RPMI7951 (cell line): ENCODE results near the gene TM4SF1. TPM values are rescaled to one million over a fixed set of nuclear protein-coding genes. Genes with fewer than 3 reads are reported as not detected.
"Not testable (repeated sequence)": the region's sequence is repeated elsewhere in the genome, so short reads cannot be mapped to it uniquely, and the experiment has no call there.

Source experiments
- DNase-seq: peaks from one replicate; pipeline ENCODE4 v3.0.0-alpha.2; 2012; ENCODE audit warnings: low read depth
- total RNA-seq: library from RNA; depleted of rRNA; stranded (reverse); fragments of >200 nt; shearing (Covaris generic); gene quantifications from 2 replicates; pipeline ENCODE4 v1.2.3, GENCODE V29; 2014

Gene TM4SF1
- total RNA-seq, 1 experiment from 2014 or later = 94.1 TPM

DNA sequence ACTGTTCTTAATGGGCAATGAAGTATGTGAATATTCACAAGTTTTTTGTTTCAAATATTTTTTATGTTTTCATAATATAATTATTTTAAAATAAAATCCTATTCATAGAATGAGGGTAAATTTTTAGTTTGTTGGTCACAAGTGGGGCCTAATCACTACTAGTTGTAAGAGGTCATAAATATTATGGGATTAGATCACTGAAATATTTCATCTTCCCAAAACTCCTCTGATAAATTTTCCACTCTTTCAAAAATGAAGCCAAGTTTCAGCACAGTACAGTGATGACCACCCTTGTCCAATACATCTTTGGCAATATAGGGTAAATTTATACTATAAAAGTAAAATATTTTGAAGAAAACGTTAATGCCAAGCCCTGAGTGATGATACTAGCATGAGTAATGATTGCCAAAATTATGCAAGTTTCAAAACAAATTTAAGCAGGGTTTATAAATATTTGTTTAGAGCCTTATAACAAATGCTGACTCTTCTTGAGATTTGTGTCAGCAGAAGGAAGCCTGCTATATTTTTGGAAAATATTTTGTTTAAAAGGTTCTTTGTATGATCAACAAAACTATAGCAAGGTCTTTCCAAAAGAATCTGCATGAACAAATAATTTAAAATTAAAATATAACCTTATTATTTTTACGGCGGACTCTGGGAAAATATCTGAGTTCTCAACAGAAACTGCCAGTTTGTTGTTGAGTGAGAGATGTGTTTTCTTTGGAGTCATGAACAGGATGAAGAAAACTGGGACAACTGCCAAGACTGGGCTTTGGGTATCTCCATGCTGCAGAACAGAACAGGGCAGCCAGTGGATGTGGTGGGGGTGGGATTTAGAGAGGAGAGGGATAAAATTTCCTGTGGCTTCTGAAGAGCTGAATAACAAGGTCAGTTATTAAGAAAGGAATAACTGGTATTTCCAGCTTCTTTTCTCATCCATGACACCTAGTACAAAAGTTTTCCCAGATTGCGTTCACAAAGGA is 17.9 kb upstream of the TM4SF1 start:
- DNase-seq = peak; percentile 61

DNA sequence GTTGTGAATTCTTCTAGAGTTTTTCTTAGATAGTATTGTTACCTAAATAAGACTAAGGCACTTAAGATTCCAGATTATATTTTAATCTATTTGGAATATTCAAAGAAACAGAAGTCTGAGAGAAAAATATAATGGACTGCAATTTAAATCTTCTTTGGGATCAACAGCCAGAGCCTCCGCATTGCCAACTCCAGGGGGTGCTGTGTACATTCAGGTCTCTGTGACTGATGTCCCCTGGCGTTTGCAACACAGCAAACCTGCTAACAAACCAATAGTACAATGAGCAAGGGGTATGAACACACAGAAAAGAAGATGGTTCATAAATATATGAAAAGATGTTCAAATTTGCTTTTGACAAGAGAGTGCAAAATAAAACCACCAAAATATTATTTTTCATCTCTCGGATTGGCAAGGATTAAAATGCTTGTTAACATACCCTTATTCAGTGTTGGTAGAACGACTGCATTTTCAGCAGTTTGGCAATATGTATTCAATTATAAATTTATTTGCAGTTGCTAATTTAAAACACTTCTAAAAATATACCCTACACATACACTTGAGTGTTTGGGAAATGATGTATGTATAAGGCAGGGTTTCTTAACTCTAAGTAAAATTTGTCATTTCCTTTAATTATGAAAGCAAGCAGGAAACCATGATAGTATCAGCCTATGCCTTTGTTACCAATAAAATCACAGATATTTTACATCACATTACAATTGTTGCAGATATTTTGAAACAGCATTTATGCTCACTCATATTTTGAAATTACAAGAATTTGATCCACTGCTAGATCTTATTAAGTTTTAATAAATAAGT is 16.1 kb upstream of the TM4SF1 start:
- peak; percentile 74 for DNase-seq

DNA sequence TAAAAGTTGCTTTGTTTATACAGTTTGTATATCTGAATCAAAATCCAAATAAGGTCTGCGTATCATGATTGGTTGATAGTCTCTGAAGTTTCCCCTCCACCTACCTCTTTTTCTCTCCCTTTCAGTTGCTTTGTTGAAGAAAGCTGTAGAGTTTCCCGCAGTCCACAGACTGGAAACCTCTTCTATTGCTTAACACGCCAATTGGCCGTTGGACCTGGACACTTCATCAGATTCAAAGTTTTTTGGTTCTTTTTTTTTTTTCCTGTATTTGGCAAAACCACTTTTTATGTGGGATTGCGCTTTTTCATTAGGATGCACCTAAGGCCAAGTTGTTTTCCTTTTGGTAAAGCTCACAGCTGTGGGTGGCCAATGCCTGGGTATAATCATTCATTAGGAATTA is 14.5 kb upstream of the TM4SF1 start:
- DNase-seq = no peak

DNA sequence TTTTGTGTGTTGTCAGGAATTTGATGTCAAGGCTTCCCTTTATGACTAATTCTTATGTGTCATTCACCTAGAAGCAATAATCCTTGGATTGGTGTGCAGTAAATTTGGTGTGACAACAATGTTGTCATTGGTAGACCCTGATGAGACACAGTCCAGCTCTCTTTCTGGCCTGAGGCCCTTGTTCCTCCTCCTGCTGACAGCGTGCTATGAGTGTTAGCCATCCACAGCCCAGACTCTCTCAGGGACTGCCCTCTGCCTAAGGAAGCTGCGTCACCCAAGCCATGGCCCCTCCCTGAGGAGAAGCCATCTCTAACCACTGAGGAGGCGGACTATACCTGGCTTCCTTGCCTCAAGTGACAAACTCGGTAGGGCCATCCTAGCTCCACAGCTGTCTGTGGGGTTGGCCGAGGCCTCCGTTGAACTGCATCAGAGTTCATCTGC is 13.3 kb upstream of the TM4SF1 start:
- DNase-seq = peak; percentile 93

DNA sequence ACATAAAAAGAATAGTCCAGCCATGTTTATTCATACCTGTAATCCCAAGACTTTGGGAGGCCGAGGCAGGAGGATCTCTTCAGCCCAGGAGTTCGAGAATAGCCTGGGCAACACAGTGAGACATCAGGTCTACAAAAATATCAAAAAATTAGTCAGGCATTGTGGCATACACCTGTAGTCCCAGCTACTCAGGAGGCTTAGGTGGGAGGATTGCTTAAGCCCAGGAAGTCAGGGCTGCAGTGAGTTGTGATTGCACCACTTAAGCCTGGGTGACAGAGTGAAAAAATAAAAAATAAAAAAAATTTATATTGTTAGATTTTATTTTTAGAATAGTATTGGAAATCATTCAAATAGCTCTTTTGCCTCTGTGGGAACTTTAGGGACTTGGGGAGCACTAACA is 12.8 kb upstream of the TM4SF1 start:
- no peak for DNase-seq

DNA sequence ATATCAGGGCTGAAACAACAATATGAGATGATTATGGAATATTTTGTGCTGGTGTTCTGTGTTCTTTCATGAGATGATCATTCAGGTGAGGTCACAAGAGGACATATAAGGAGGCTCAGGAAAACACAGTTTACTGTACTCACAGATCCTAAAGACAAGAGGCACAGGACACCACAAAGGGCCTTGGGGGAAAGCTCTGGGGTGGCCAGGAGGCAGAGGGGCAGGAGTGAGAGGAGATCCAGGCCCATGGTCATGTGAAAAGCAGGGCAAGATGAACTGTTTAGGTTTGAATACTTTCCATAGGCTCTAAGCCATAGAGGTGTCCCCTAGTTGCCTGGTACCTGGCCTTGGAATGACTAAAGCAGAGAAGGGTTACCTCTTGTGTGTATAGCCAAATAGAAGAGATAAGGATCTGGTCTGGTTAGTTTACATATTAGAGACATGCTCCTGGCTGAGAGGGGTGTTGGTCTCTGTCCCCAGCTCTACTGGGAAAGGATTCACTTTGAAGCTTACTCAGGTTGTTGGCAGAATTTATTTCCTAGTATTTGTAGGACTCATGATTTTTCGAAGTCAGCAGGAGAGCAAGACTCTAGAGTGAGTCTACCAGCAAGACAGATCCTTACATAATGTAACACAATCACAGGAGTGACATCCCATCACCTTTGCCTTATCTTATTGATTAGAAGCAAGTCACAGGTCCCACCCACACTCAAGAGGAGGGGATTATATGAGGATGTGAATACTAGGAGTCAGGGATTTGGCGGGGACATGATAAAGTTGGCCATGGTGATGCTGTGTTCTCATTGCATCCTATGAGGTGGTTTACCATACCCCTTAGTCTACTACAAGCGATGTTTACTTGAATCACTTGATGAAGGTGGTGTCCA is 11.3 kb upstream of the TM4SF1 start:
- no peak for DNase-seq

DNA sequence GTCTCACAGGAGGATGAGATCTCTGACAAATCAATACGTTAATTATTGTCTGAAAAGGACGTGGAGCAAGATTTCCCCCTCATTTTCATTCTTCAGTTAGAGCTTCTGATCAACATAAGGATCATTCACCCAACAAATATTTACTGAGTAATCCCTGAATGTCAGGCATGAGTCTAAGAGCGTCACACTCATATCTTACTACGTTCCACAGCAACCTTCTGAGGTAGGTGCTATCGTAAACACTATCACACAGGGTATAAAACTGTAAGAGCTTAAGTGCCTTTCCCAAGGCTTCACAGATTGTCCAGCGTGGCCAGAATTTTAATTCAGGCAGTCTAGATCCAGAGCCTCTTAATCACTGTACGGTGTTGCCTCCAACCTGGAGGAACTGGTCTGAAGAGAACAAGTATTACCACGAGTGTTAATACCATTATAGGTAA is 10.6 kb upstream of the TM4SF1 start:
- DNase-seq = no peak

DNA sequence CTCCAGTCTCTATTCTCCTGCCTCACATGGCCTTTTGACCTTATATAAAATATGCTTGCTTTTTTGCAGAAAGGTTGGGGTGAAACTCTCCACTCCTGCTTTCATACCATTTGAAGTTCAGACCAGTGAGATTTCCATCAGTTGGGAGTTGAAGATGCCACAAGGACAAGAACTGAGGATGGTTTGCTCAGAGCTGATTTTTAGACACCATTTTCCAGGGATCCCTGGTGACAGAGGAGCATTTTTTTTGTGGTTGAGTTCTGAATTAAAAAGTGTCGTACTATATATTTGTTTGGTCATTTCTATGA is 8.8 kb upstream of the TM4SF1 start:
- no peak for DNase-seq

DNA sequence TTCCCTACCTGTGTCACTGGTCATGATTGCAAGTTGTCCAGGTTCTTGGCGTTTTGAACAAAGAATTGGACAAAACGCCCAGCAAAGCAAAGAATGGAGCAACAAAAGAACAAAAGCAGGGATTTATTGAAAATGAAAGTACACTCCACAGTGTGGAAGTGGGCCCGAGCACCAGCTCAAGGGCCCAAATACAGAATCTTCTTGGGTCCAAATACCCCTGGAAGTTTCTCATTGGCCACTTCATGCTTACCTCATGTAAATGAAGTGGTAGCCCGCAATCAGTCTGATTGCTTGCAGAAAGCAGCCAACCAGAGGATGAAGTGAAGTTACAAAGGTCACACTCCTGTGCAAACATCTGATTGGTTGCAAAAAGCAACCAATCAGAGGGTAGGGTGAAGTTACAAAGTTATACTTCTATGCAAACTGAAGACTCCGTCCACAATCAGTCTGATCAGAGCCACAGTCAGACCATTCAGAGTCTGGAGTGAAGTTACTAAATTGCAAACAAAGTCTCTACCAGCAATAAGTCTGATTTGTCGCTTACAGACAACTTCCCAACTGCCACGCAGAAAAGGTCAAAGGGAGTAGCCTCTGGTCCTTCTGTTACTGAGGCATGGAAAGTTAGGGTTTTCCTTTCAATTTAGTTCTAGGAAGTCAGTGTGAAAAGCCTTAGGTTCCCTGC is 8.3 kb upstream of the TM4SF1 start:
- DNase-seq = no peak

DNA sequence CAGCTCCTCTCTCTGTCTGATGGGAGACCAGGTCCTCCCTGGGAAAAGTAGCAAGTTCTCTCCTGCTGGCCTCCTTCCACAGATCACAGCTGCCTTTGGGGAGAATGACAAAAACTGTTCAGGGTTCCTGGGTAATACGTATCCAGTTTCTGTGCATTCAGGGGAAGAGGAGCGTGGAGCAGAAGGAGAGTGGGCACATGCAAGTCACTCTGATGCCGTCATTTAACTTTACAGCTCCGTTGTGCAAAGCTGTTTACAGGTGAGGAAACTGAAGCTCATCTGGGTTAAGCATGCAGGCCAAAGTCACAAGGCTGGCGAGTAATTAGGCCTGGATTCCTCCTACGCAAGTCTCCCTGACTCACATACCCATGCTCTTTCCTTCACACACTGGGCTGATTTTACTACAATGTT is 7.5 kb upstream of the TM4SF1 start:
- peak; percentile 69 for DNase-seq

DNA sequence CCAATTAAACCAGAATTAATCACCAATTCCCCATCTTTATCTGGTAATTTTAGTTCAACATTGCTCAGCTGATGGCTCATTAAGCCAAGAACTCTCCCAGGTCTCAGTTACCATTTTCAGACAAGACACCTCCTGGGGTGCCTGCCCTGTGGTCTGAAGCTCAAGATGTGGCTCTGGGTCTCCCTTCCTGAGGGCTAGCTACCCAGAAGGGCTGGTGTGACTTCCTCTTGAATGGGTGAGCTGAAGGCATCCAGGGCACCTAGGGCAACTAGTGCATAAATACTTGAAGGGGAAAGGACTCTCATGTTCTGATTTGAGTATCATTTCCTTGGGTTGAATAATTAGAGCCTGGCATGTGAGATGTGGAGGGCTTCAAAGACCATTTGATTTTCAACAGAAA is 6.7 kb upstream of the TM4SF1 start:
- DNase-seq = no peak

DNA sequence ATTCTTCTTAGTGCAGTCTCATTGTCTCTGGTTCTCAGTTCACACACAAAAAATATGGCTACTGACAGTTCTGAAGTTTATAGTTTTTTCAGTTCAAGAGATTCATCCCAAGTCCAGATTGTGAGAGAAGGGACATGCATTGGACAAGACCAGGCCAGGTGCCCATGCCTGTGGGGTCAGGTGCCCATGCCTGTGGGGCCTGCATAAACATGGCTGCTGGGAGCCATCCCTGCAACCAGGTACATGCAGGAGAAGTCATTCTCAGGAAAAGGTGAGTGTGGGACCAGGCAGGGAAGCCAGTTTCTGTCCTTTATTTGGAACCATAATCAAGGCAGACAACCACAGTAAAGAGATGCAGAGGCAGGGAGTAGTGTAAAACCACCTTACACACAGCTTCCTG is 6.3 kb upstream of the TM4SF1 start:
- no peak for DNase-seq

DNA sequence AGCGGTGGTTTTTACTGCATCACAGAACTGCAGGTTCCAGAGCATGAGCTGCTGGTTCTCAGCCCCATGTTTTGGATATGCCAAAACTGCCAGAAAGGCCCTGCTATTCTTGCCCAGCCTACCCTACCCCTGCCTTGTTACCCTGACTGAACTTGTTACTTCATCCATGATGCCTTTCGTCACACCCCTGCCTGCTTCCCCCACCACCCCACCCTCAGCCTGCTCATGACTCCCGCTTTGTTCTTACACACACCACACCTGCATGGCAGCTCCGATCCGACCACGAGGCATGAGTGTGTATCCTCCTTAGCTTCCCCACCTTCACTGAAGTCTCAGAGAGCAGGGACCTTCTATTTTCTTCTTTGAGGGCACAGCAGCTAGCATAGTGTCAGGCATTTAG is 5.1 kb upstream of the TM4SF1 start:
- no peak for DNase-seq

DNA sequence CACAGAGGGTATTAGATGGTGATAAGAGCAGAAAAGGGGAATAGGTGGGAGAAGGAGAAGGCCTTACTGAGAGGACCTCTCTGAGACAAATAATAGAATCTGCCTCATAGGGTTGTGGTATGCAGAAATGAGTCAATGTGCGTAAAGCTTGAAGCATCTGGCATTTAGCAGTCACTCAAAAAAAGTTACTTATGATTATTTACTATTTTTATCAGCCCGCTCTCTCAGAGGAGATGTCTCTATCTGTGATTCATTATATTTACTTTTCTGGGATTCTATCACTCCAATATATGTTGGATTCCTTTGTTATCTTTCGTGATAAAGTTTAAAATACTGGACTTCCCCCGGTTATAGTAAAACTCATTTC is 4.6 kb upstream of the TM4SF1 start:
- peak; percentile 56 for DNase-seq

DNA sequence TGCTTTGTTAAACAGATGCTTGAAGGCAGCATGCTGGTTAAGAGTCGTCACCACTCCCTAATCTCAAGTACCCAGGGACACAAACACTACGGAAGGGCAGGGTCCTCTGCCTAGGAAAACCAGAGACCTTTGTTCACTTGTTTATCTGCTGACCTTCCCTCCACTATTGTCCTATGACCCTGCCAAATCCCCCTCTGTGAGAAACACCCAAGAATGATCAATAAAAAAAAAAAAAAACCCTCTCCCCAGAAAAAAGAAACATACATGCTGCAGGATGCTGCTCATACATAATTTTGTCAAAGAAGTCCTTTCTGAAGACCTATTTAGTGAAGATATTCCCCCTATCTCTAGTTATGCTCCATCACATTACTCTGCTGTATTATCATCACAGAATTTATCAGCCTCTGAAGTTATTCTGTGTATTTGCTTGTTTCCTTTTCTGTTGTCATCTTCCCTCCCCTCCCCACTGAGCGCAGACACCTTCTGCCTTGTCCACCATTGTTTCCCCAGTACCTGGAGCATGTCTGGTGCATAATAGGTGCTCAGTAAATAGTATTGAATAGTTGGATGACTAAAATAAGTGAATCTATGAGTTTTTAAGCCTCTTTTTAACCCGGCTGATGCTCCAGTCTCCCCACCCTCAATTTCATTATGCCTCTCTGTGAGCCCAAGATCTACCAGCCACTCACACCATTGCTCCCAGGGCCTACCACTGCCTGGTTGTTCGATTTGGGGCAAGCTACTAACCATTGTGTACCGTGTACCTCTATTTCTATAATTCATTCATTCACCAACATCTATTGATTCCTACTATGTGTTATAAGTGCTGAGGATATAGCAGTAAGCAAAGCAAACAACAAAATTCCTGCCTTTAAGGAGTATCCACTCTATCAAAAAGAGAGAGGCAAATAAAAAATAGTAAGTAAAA is 4.0 kb upstream of the TM4SF1 start:
- DNase-seq = no peak

DNA sequence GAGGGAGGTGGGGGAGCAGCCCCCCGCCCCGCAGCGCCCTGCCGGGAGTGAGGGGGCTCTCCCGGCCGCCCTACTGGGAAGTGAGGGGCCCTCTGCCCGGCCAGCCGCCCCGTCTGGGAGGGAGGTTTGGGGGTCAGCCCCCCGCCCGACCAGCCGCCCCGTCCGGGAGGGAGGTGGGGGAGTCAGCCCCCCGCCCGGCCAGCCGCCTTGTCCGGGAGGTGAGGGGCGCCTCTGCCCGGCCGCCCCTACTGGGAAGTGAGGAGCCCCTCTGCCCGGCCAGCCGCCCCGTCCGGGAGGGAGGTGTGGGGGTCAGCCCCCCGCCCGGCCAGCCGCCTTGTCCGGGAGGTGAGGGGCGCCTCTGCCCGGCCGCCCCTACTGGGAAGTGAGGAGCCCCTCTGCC is 2.8 kb upstream of the TM4SF1 start:
- DNase-seq = not testable (repeated sequence)

DNA sequence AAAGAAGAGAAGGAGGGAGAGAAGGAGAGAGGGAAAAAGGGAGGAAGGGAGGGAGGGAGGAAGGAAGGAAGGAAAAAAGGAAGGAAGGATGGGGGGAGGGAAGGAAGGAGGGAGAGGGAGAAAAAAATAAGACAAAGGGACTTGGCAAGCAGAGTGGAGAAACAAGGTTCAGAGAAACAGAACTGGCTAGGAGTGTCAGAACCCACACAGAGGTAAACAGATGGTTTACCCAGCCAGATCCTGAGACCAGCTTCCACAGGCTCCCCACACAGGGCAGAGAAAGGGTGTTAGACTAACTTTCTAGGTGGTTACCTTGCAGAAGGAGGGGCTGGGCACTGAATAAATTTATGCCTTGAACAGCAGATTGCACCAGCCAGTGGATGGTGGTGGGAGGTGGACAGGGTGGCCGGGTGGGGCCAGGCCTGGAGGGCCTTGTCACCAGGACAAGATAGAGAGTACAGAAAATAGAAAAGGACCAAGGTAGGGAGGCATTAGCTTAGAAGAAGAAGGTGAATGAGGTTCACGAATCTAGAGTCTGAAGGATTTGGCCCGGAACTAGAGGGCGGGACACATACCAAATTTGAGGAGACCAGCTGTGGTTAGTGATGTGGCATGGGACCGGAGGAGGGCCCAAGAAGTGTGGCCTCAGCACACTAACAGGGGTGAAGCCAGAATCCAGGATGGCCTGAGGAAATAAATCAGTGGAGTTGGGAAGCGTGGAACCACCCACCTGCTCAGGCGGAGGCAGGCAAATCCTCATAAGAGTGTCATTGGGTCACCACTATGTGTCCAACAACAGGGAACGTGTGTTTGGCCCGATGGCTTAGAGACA is 1.2 kb upstream of the TM4SF1 start:
- no peak for DNase-seq

DNA sequence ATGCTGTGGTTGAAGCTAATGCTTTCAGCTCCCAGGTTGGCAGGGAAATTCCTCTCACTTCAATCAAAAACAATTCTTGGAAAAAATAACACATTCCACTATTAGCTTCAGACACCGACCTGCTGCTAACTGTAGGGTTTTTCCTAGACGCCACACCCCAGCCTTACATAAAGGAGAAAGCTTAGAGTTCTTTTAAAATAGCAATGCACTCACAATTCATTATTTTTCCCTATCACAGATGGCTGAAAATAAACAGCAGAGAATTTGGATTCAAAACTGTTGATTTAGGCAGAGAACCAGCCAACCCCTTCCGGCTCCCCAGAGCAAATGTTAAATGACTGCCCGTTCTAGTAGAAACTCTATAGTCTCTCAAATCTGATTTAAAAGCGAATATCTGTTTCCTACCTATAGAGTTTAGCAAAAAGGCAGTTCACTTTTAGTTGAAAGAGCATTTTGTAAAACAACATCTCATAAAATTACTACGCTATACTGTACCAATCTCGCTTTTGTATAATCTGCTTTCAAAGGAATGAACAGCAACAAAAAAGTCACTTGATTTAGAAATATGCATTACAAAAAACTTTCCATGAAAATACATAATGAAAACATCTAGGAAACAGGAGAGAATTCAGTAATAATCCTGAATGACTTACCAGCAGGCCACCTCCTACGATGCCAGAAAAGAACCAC is 586 bp downstream of the TM4SF1 start:
- no peak for DNase-seq
